GM19324 (cell line): ENCODE results near the gene UMODL1.
"Not testable (repeated sequence)": the region's sequence is repeated elsewhere in the genome, so short reads cannot be mapped to it uniquely, and the experiment has no call there.

Experiments
- ATAC-seq: cut with Tn5 transposase; IDR thresholded peaks from one replicate; pipeline ENCODE4 v1.9.1; 2021; ENCODE audit warnings: mild to moderate bottlenecking, moderate library complexity; ENCODE audit not compliant: unreplicated experiment, low FRiP score

UMODL1 gene

GRCh38 chr21:42160111-42160721, 89.1 kb downstream of the UMODL1 start:
- no peak for ATAC-seq

GRCh38 chr21:42160765-42161164, 89.6 kb downstream of the UMODL1 start:
- no peak for ATAC-seq

- no peak for ATAC-seq
Measured at GRCh38 chr21:42161401-42161955, 90.4 kb downstream of the UMODL1 start.

GRCh38 chr21:42161956-42162681, 91.0 kb downstream of the UMODL1 start:
- ATAC-seq = no peak

GRCh38 chr21:42162831-42163510, 91.9 kb downstream of the UMODL1 start:
- no peak for ATAC-seq

- ATAC-seq = no peak
Measured at GRCh38 chr21:42163511-42163863, 92.4 kb downstream of the UMODL1 start.

GRCh38 chr21:42164064-42164789, 93.1 kb downstream of the UMODL1 start:
- no peak for ATAC-seq

- no peak for ATAC-seq
Measured at GRCh38 chr21:42164818-42165217, 93.7 kb downstream of the UMODL1 start.

GRCh38 chr21:42165901-42166300, 94.8 kb downstream of the UMODL1 start:
- no peak for ATAC-seq

GRCh38 chr21:42169758-42170157, 98.6 kb downstream of the UMODL1 start:
- no peak for ATAC-seq

GRCh38 chr21:42171091-42172053, 100.3 kb downstream of the UMODL1 start:
- no peak for ATAC-seq

- no peak for ATAC-seq
Measured at GRCh38 chr21:42172596-42173483, 101.7 kb downstream of the UMODL1 start.

GRCh38 chr21:42174173-42174572, 103.1 kb downstream of the UMODL1 start:
- ATAC-seq = no peak

GRCh38 chr21:42175110-42175710, 104.1 kb downstream of the UMODL1 start:
- no peak for ATAC-seq

- ATAC-seq = no peak
Measured at GRCh38 chr21:42176859-42177258, 105.7 kb downstream of the UMODL1 start.

- ATAC-seq = no peak
Measured at GRCh38 chr21:42179316-42179715, 108.2 kb downstream of the UMODL1 start.

- not testable (repeated sequence) for ATAC-seq
Measured at GRCh38 chr21:42180001-42180400, 108.9 kb downstream of the UMODL1 start.

- ATAC-seq = no peak
Measured at GRCh38 chr21:42182713-42183371, 111.7 kb downstream of the UMODL1 start.
